Measurements from ENCODE around the gene SMARCC2. TPM values are rescaled to one million over a fixed set of nuclear protein-coding genes. Genes with fewer than 3 reads are reported as not detected.
A peak's percentile ranks its signal among the peaks of the same experiment; 100 is the strongest.

Gene SMARCC2
- total and polyA plus RNA-seq, 11 donors, result 21.4 to 83.5 (median 65.9) TPM

DNA sequence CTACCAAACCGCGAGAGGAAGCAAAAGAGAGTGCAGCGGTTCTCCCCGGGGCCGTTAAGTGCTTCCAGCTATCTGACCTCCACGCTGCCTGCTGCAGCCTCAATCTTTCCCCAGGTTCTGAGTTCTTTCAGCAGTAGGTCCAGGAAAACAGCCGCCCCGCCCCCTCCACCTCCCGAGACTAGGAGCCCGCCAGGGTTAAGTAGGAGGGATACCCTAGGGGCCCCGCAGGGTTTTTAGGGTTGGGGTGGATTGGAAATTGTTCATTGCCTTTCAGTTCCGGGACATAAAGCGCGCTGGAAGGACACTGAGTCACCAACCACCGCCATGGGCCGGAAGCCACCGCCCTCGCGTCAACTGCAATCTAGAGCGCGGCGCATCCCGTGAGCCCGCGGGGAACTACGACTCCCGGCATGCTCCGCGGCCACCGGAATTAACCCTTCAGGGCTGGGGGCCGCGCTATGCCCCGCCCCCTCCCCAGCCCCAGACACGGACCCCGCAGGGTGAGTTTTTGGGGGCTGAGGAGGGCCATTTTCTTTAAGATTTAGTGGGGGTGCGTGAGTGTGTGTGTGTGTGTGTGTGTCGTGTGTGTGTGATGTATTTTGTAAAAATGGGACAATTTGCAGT is 37.0 kb downstream of the SMARCC2 start, which contains the start of gene MYL6B:
Gene MYL6B (plus strand): TSS at position 456 of the 624 bp plus-strand sequence. CDS start 1,332 bp downstream, outside the sequence.
- peak within 1 kb of the TSS; percentile 80 to 98 (median 94) for H3K27ac ChIP-seq
- peaks cover 4 to 36% (median 25%) of the 10 kb centered on the region in 12 donors for H3K4me1 ChIP-seq
- intact Hi-C loops (cut with DNase I), result loop anchor here in 2 of 10 donors (2.0 kb wide), 1 partner anchor 23 kb away; the partner anchor contains the start of gene ESYT1 (in 2 of the 2)
- no peaks in the 10 kb centered on the region for H3K27me3 ChIP-seq
- peak within 1 kb of the TSS; percentile 22 to 92 (median 72) for H3K4me3 ChIP-seq
- DNase-seq, result peak; percentile 94 to 97 (median 96)
- ATAC-seq, result peak; percentile 95 to 98 (median 97)
- H3K36me3 ChIP-seq, result peaks cover 0 to 12% (median 0%) of the 10 kb centered on the region in 9 donors
- TF ChIP-seq, protein P1, sequence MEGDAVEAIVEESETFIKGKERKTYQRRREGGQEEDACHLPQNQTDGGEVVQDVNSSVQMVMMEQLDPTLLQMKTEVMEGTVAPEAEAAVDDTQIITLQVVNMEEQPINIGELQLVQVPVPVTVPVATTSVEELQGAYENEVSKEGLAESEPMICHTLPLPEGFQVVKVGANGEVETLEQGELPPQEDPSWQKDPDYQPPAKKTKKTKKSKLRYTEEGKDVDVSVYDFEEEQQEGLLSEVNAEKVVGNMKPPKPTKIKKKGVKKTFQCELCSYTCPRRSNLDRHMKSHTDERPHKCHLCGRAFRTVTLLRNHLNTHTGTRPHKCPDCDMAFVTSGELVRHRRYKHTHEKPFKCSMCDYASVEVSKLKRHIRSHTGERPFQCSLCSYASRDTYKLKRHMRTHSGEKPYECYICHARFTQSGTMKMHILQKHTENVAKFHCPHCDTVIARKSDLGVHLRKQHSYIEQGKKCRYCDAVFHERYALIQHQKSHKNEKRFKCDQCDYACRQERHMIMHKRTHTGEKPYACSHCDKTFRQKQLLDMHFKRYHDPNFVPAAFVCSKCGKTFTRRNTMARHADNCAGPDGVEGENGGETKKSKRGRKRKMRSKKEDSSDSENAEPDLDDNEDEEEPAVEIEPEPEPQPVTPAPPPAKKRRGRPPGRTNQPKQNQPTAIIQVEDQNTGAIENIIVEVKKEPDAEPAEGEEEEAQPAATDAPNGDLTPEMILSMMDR (IDR thresholded peaks at IDR 0.05), result no peak
- TF ChIP-seq POLR2A (IDR thresholded peaks at IDR 0.05), result peak in 1 of 2 donors; percentile 62
- WGBS, 4 donors, result 0 to 1% (median 1%) methylated on average over 15 to 37 of the region's 37 CpGs
- H3K9me3 ChIP-seq, result no peaks in the 10 kb centered on the region

DNA sequence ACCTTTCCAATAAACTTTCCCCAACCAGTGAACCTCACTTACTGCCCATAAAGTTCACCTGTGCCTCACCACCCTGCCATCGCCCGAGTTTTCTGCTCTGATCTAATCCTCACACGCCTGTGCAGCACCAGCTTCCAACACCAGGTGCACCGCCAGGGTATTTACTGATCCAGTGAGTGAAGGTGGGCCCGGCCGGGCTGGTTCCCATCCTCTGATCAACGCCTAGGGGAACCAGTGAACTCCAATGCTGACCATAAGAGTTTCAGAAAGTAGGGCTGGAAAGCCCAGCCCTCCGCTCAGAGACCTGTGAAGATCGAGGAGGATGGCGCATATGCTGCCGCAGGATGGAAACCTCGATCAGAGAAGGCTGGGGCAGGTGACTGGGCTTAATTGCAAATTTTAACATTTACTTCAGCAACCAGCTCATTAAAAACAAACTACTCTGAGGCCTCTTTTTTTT is 37.6 kb downstream of the SMARCC2 start:
- peak overlapping the region; percentile 80 to 98 (median 94) for H3K27ac ChIP-seq
- intact Hi-C loops (cut with DNase I), result loop anchor here in 2 of 10 donors (2.0 kb wide), 1 partner anchor 23 kb away; the partner anchor contains the start of gene ESYT1 (in 2 of the 2)
- TF ChIP-seq, protein P1 (IDR thresholded peaks at IDR 0.05), result peak in 5 of 12 donors; percentile 13 to 43 (median 22)
- TF ChIP-seq POLR2A (IDR thresholded peaks at IDR 0.05), result no peak
- peak; percentile 14 to 34 (median 26) for ATAC-seq
- H3K4me3 ChIP-seq, result peak overlapping the region; percentile 22 to 92 (median 72)
- H3K9me3 ChIP-seq, result no peaks in the 10 kb centered on the region
- WGBS, 4 donors, result 7 to 17% (median 12%) methylated on average over 11 to 12 of the region's 12 CpGs
- peaks cover 0 to 12% (median 0%) of the 10 kb centered on the region in 9 donors for H3K36me3 ChIP-seq
- peak in 2 of 5 donors; percentile 37 to 54 for DNase-seq
- H3K27me3 ChIP-seq, result no peaks in the 10 kb centered on the region
- H3K4me1 ChIP-seq, result peaks cover 0 to 39% (median 25%) of the 10 kb centered on the region in 12 donors

DNA sequence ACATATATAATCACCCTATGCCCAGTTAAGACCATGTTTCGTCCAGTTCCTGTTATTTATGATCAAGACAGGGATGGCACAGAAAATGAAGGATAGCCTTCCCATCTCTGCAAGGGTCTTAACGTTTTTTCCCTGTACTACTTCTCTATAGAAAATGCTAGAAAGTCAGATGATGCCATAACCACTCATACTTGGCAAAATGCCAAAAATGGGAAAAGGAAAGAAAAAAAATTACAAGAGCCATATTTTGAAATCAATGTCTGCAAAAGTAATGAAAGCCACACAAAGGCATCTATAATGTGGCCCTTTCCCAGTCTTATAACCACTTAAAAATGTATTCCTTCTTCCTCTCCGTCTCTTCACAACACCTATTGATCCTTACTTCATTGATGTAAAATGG is 38.7 kb downstream of the SMARCC2 start:
- 62 to 69% (median 67%) methylated on average over 3 of the region's 3 CpGs for WGBS, 4 donors
- no peak for TF ChIP-seq POLR2A (IDR thresholded peaks at IDR 0.05)
- TF ChIP-seq, protein P1 (IDR thresholded peaks at IDR 0.05), result no peak
- ATAC-seq (no peak), DNase-seq (no peak)
- intact Hi-C loops (cut with DNase I), result no loop called here
- Histone ChIP-seq H3K4me3 (no peak overlapping the region), H3K27me3 (no peaks in the 10 kb centered on the region), H3K4me1 (peaks cover 4 to 43% (median 27%) of the 10 kb centered on the region in 12 donors), H3K9me3 (peaks cover 0 to under 1% (median 0%) of the 10 kb centered on the region in 12 donors), H3K36me3 (peaks cover 0 to 12% (median 0%) of the 10 kb centered on the region in 9 donors), H3K27ac (peak overlapping the region in 1 of 12 donors; percentile 35)

Measured in heart left ventricle (tissue), 16 donors.